HepG2 (cell line): ENCODE results near the gene TECPR1. TPM values are rescaled to one million over a fixed set of nuclear protein-coding genes. Genes with fewer than 3 reads are reported as not detected.

Experiments
- ATAC-seq: fragments of 200-7000 bp; cut with Tn5 transposase; 3 replicates; pipeline ENCODE4 v1.9.1; 2020; ENCODE audit warnings: mild to moderate bottlenecking, moderate library complexity
- BruUV-seq: library from RNA; stranded (reverse); fragments of 400-500 nt; replicated peaks from 2 replicates; lab custom pipeline; 2021; lab: Mats Ljungman, UMichigan
- CTCF ChIA-PET: fragments of 300-600 bp; formaldehyde crosslinking; extraction: SDS; loops from one replicate; lab custom pipeline; 2021; ENCODE audit warnings: low total read pairs, inconsistent platforms, low intra/inter-chr PET ratio; lab: Yijun Ruan, JAX
- POLR2A ChIA-PET: fragments of 350-600 bp; sonication (Branson Sonifier 250); formaldehyde crosslinking; loops from one replicate; lab custom pipeline; 2020; ENCODE audit warnings: antibody characterized with exemption, inconsistent platforms; lab: Yijun Ruan, JAX
- DNase-seq: peaks from one replicate; pipeline ENCODE4 v3.0.0-alpha.2; 2015; ENCODE audit warnings: low spot score
- FAIRE-seq: peaks from 3 replicates; lab custom pipeline; 2011; peaks lifted over from hg19 to GRCh38; lab: Jason Lieb, UNC
- H2AFZ ChIP-seq: one replicate; pipeline ENCODE4 v1.6.1; 2011; ENCODE audit warnings: low read length, inconsistent platforms
- H3K27ac ChIP-seq: fragments of 300-600 bp; 3 replicates; pipeline ENCODE4 v1.8.0; 2011; ENCODE audit warnings: mixed run types, mild to moderate bottlenecking, mixed read lengths, low read length, inconsistent platforms; ENCODE audit not compliant: insufficient read depth; ENCODE audit errors: extremely low read length
- H3K27me3 ChIP-seq, 2 experiments: fragments of 200-600 bp in 1 of 2; 2 replicates in 1 of 2; 3 replicates in 1 of 2; pipeline versions ENCODE4 v1.6.0 to v1.8.0; 2011; ENCODE audit warnings: low read length in 2 of 2, mild to moderate bottlenecking in 2 of 2, moderate library complexity in 2 of 2, inconsistent platforms in 1 of 2; ENCODE audit not compliant: insufficient read depth in 2 of 2, control insufficient read depth in 1 of 2
- H3K36me3 ChIP-seq, 2 experiments: fragments of 200-600 bp in 1 of 2; replicated peaks in 1 of 2; 2 replicates in 1 of 2; 3 replicates in 1 of 2; pipeline versions ENCODE4 v1.5.1 to v1.8.0; 2011; ENCODE audit warnings: low read length in 2 of 2, inconsistent platforms in 1 of 2; ENCODE audit not compliant: insufficient read depth in 2 of 2, control insufficient read depth in 1 of 2
- H3K4me1 ChIP-seq: 2 replicates; pipeline ENCODE4 v1.5.1; 2012; ENCODE audit warnings: low read length, inconsistent platforms; ENCODE audit not compliant: insufficient read depth
- H3K4me2 ChIP-seq: 2 replicates; pipeline ENCODE4 v1.6.0; 2011; ENCODE audit warnings: low read depth, low read length, inconsistent platforms
- H3K4me3 ChIP-seq, 3 experiments: fragments of 200-600 bp in 1 of 3; sonication (generic), shearing (Covaris generic) in 1 of 3; replicated peaks in 1 of 3; 2 replicates each; pipeline ENCODE4 v1.5.1; 2011 to 2016; ENCODE audit warnings: low read length in 3 of 3, inconsistent platforms in 2 of 3, low read depth in 2 of 3, mild to moderate bottlenecking in 2 of 3, control low read depth in 1 of 3, mixed read lengths in 1 of 3; ENCODE audit not compliant: insufficient read depth in 1 of 3
- H3K79me2 ChIP-seq: one replicate; pipeline ENCODE4 v1.6.1; 2011; ENCODE audit warnings: low read length, inconsistent platforms; ENCODE audit not compliant: insufficient read depth
- H3K9ac ChIP-seq: 2 replicates; pipeline ENCODE4 v1.6.0; 2011; ENCODE audit warnings: mild to moderate bottlenecking, low read depth, low read length, inconsistent platforms; ENCODE audit not compliant: insufficient read depth
- H3K9me3 ChIP-seq: 2 replicates; pipeline ENCODE4 v1.5.1; 2012; ENCODE audit warnings: mild to moderate bottlenecking, low read length
- H4K20me1 ChIP-seq: 2 replicates; pipeline ENCODE4 v1.6.0; 2011; ENCODE audit warnings: inconsistent platforms, mild to moderate bottlenecking, low read length, moderate library complexity; ENCODE audit not compliant: insufficient read depth
- AGO2 ChIP-seq: fragments of 200-400 bp; formaldehyde crosslinking; optimal IDR thresholded peaks from 2 replicates; pipeline ENCODE3; 2017; ENCODE audit warnings: mild to moderate bottlenecking, low read depth, low read length, moderate library complexity
- ARHGAP35 ChIP-seq: sonication (generic); formaldehyde crosslinking; IDR thresholded peaks from 2 replicates; pipeline ENCODE4 v1.9.0; 2022; ENCODE audit warnings: mild to moderate bottlenecking, inconsistent platforms, moderate library complexity, missing genetic modification reagents, borderline replicate concordance
- ARID3A ChIP-seq: IDR thresholded peaks from 2 replicates; pipeline ENCODE4 v1.6.1; 2012; ENCODE audit warnings: low read depth, low read length, improper control_type of control experiment
- ATRX ChIP-seq: sonication (generic); formaldehyde crosslinking; IDR thresholded peaks from 2 replicates; pipeline ENCODE4 v1.4.0; 2020; ENCODE audit warnings: missing genetic modification reagents, borderline replicate concordance
- CAMTA2 ChIP-seq: sonication (generic); formaldehyde crosslinking; IDR thresholded peaks from 2 replicates; pipeline ENCODE4 v1.4.0; 2020; ENCODE audit warnings: mild to moderate bottlenecking, missing genetic modification reagents, borderline replicate concordance
- EZH2 ChIP-seq: conservative IDR thresholded peaks from 2 replicates; pipeline ENCODE4 v1.6.1; 2012; ENCODE audit warnings: mild to moderate bottlenecking, low read depth, low read length, moderate library complexity
- HDAC6 ChIP-seq: fragments of 200-600 bp; sonication (generic); IDR thresholded peaks from 2 replicates; pipeline ENCODE4 v1.7.0; 2017; ENCODE audit warnings: mild to moderate bottlenecking, antibody characterized with exemption, low read length, low read depth
- HNRNPLL ChIP-seq: fragments of 200-400 bp; formaldehyde crosslinking; IDR thresholded peaks from 2 replicates; pipeline ENCODE4 v1.6.1; 2017; ENCODE audit warnings: mild to moderate bottlenecking, low read depth, low read length; ENCODE audit not compliant: poor library complexity, severe bottlenecking
- TAF15 ChIP-seq: fragments of 200-400 bp; formaldehyde crosslinking; IDR thresholded peaks from one replicate; pipeline ENCODE4 v1.6.1; 2018; ENCODE audit warnings: mild to moderate bottlenecking, low read depth, low read length; ENCODE audit not compliant: poor library complexity, severe bottlenecking
- ZBTB39 ChIP-seq: sonication (generic); formaldehyde crosslinking; IDR thresholded peaks from 2 replicates; pipeline ENCODE4 v1.5.0; 2020; ENCODE audit warnings: missing genetic modification reagents
- ZNF264 ChIP-seq: sonication (generic); formaldehyde crosslinking; IDR thresholded peaks from 2 replicates; pipeline ENCODE4 v1.4.0; 2020; ENCODE audit warnings: missing genetic modification reagents
- ZNF30 ChIP-seq: sonication (generic); formaldehyde crosslinking; IDR thresholded peaks from 2 replicates; pipeline ENCODE4 v1.5.0; 2020; ENCODE audit warnings: mild to moderate bottlenecking, missing genetic modification reagents
- ZNF570 ChIP-seq: sonication (generic); formaldehyde crosslinking; IDR thresholded peaks from 2 replicates; pipeline ENCODE4 v1.4.0; 2020; ENCODE audit warnings: mild to moderate bottlenecking, missing genetic modification reagents, borderline replicate concordance
- WGBS: methylation state at CpG from one replicate; pipeline ENCODE4 v1.1.6; 2017; ENCODE audit warnings: low lambda C conversion rate; 5-methylcytosine and 5-hydroxymethylcytosine counted together
- in situ Hi-C: cut with HindIII; loops from 2 replicates; pipeline ENCODE4 v1.10.0; 2017; ENCODE audit warnings: low pct_unique_long_range_greater_than_20kb; ENCODE audit not compliant: extremely low pct_ligation_motif_present
- intact Hi-C: fragments of 100-400 bp; cut with micrococcal nuclease; formaldehyde crosslinking; loops from one replicate; pipeline ENCODE4 v1.10.0; 2022; ENCODE audit not compliant: unreplicated experiment
- polyA plus RNA-seq, 8 experiments: library from polyadenylated mRNA; depleted of rRNA in 3 of 8; stranded (reverse) in 7 of 8; unstranded in 1 of 8; fragments of >200 nt; fragmentation: Illumina TruSeq in 4 of 8; extraction: Trizol in 4 of 8; gene quantifications; 2 replicates each; pipeline versions ENCODE4 v1.2.1 to v1.2.3, GENCODE V29; 2011 to 2016; ENCODE audit warnings: low read depth in 4 of 8, missing spikeins in 1 of 8, mixed read lengths in 1 of 8; ENCODE audit not compliant: insufficient read depth in 1 of 8
- total RNA-seq, 5 experiments: library from RNA; depleted of rRNA; stranded (reverse); fragments of >200 nt; fragmentation: Illumina TruSeq; extraction: Trizol; gene quantifications; 2 replicates each; pipeline ENCODE4 v1.2.3, GENCODE V29; 2016; ENCODE audit warnings: low read depth in 1 of 5
- TF ChIP-seq, protein P1 (sequence below): sonication (generic); formaldehyde crosslinking; IDR thresholded peaks from 2 replicates; pipeline ENCODE4 v1.8.0; 2022; ENCODE audit warnings: missing genetic modification reagents, mild to moderate bottlenecking, borderline replicate concordance
- TF ChIP-seq, protein P2 (sequence below): sonication (generic); formaldehyde crosslinking; IDR thresholded peaks from 2 replicates; pipeline ENCODE4 v1.4.0; 2020; ENCODE audit warnings: missing genetic modification reagents

TECPR1 gene
- total and polyA plus RNA-seq, 2 of the 13 experiments (the other 11 are each of a cell fraction or from before 2014, with no cell fraction given), result 2.3 to 6.3 TPM

DNA sequence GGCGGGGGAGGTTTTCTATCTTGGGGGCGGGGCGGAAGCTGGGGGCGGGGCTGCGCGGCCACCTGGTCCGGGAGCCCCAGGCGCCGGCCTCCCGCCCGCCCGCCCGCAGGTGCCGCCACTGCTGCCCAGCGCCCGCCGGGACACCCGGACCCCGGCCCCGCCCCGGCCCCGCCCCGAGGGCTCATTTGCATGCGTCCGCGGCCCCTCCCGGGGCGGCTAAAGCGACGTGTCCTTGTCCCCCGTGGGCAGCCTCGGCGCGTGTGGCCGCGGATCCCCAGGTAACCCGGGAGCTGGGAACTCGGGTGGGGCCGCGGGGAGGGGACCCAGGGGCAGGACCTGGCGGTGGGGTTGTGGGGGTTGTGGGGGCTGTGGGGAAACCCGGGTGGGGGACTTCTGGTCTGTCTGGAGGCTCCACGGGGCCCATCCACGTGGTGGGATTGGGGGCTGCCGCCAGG is 40.8 kb downstream of the TECPR1 start, which contains the start of gene BHLHA15 (continued):
- TF ChIP-seq ARID3A, result no peak
- TF ChIP-seq HDAC6, result no peak

DNA sequence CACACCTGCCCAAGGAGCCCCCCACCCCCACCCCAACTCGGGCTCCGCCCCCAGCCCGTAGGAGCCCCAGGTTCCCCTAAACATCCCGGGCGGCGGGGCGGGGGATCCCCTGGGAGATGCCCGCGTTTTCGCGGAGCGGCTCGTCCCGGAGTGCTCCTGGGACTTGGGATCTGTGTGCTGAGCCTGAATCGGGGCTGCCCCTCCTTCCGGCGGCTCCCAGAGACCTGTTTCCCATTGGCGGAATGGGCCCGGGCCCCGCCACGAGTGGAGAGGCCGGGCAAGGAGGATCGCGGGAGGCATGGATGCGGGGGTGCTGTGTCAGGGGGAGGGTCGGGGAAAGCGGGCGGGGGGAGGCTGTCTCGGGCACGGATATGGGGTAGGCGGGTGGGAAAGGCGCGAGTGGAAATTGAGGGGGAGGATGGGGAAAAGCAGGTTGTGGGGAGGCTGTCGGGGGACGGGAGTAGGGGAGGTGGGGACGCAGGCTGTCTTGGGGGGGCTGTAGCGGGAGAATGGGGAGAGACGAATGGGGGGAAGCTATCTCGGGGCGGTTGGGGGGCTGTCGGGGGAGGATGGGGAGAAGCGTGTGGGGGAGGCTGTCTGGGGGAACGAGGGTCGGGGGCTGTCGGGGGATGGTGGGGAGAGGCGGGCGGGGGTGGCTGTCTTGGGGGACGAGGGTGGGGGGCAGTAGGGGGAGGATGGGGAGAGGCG is 41.4 kb downstream of the TECPR1 start:
- no peak overlapping the region for H3K27ac ChIP-seq
- no peak overlapping the region for H3K9ac ChIP-seq
- DNase-seq (no peak), FAIRE-seq (no peak), ATAC-seq (no peak)
- no TSS peak for BruUV-seq
- peaks cover 17% of the 10 kb centered on the region for H3K4me1 ChIP-seq
- no peaks in the 10 kb centered on the region for H4K20me1 ChIP-seq
- H3K79me2 ChIP-seq, result no peaks in the 10 kb centered on the region
- H3K4me2 ChIP-seq, result no peak overlapping the region
- CTCF ChIA-PET, result no interaction called here
- in situ Hi-C loops, result no loop called here
- 91% methylated on average over 40 of the region's 49 CpGs for WGBS
- H3K4me3 ChIP-seq, result no peak overlapping the region
- H2AFZ ChIP-seq, result no peak overlapping the region
- H3K36me3 ChIP-seq, result peaks cover 5 to 14% of the 10 kb centered on the region in 2 experiments; a peak in 4 of 5 replicates
- POLR2A ChIA-PET, result interaction anchor here (1.0 kb wide), 1 partner anchor 174 kb away, joined by 3 read pairs; no protein-coding TSS in a partner anchor
- H3K27me3 ChIP-seq, result no peaks in the 10 kb centered on the region
- no peaks in the 10 kb centered on the region for H3K9me3 ChIP-seq
- intact Hi-C loops, result no loop called here
- no peak for TF ChIP-seq TAF15
- TF ChIP-seq, protein P1, sequence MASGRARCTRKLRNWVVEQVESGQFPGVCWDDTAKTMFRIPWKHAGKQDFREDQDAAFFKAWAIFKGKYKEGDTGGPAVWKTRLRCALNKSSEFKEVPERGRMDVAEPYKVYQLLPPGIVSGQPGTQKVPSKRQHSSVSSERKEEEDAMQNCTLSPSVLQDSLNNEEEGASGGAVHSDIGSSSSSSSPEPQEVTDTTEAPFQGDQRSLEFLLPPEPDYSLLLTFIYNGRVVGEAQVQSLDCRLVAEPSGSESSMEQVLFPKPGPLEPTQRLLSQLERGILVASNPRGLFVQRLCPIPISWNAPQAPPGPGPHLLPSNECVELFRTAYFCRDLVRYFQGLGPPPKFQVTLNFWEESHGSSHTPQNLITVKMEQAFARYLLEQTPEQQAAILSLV (CRISPR knock-in tag), result no peak
- no peak for TF ChIP-seq ATRX (CRISPR knock-in tag)
- no peak for TF ChIP-seq CAMTA2
- TF ChIP-seq ZNF264, result no peak
- no peak for TF ChIP-seq ZNF30 (CRISPR knock-in tag)
- TF ChIP-seq AGO2, result peak; percentile 71
- no peak for TF ChIP-seq HNRNPLL
- TF ChIP-seq ZBTB39 (CRISPR knock-in tag), result no peak
- no peak for TF ChIP-seq EZH2
- TF ChIP-seq ZNF570 (CRISPR knock-in tag), result no peak
- no peak for TF ChIP-seq ARHGAP35
- TF ChIP-seq, protein P2, sequence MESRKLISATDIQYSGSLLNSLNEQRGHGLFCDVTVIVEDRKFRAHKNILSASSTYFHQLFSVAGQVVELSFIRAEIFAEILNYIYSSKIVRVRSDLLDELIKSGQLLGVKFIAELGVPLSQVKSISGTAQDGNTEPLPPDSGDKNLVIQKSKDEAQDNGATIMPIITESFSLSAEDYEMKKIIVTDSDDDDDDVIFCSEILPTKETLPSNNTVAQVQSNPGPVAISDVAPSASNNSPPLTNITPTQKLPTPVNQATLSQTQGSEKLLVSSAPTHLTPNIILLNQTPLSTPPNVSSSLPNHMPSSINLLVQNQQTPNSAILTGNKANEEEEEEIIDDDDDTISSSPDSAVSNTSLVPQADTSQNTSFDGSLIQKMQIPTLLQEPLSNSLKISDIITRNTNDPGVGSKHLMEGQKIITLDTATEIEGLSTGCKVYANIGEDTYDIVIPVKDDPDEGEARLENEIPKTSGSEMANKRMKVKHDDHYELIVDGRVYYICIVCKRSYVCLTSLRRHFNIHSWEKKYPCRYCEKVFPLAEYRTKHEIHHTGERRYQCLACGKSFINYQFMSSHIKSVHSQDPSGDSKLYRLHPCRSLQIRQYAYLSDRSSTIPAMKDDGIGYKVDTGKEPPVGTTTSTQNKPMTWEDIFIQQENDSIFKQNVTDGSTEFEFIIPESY (CRISPR knock-in tag), result peak; percentile 67
